DMS153 (cell line): Measurements from ENCODE around the gene ABCC11.

Experiments used
- DNase-seq: peaks from one replicate; lab custom pipeline; 2025; lab: John Stamatoyannopoulos, UW

ABCC11 gene

DNA sequence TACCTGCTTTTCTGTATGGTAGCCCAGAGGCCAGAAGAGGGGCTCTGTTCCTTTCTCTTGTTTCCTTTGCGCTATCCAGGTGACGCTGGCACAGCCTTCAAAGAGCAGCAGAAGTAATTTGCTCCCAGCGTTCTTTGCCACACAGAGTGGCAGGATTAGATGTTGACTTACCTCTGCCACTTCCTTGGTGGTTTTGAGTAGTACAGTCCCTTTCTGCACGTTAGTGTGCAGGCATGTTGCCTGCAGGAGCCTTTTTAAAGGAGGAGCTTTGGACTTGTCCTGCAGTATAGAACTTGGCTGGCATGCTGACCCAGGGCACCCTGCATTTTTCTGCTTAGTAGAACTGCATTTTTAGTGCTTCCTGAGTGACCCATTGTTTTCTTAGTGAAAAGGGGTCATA is at the start of gene ABCC11:
Gene ABCC11, minus strand, starts transcription at position 229 of the 400 bp plus-strand sequence. CDS start 15,618 bp downstream, outside the sequence.
- DNase-seq, result no peak

DNA sequence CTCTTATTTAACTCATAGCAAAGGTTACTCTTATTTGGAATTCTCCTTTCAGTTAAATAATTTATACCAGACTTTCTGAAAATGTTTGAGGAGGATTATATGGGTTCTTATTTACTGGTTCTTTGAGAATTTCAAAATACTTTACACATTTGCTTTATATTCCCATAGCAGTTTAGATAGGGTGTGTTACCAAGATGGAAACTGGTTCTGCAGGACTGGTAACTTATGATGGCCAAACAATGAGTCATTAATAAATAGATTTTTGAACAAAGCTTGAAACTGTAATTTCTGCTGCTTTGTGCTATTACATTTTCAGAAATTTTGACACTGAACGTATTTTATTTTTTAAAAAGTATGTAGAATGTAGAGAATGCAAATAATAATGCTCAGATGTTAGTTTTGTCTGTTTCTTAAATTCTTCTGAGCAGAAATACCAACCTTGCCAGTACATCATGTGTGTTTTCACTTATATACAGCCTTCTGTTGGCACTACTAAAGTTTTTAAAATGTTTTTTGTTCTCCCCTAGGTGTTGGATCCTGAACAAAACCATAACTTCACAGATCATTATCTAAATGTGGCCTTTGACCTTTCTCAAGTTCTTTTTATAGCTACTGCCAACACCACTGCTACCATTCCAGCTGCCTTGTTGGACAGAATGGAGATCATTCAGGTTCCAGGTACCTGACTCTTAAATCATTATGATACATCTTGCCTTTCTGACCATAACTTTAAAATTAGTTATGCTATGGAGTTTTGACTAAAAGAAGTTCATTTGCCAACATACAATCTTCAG is 48.3 kb upstream of the ABCC11 start:
- DNase-seq, result no peak

DNA sequence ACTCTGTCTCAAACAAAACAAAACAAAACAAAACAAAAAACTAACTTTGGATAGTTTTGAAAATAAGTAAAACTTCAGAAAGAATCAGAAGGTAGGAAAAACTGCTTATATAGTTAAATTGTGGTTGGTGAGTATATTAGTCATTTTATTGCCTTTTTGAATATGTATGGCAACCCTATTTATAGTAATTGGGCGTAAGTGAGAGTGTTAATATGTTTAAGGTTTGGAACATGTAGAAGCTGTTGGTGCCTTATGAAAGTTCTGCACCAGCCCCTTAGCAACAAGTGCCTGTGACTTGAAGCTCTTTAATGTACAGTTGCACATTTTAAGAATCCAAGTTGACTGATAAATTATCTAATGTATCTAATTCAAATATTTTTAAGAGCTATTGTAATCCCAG is 47.4 kb upstream of the ABCC11 start:
- DNase-seq, result no peak

DNA sequence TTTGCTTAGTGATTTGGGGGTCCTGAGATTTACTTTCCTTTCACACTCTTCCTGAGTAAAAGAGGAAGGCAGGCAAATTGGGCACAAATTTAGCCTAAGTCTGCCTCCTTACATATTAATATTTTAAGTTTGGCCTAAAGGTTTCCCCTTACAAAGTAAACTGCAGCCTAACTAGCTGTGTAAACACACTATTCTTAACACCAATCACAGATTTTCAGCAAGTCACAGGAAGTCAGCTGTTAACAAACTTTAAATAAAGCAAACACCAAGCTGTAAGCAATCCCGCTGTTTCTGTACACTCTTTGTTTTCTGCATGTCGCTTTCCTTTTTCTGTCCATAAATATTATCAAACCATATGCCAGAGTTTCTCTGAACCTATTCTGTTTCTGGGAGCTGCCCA is 45.1 kb upstream of the ABCC11 start:
- no peak for DNase-seq

DNA sequence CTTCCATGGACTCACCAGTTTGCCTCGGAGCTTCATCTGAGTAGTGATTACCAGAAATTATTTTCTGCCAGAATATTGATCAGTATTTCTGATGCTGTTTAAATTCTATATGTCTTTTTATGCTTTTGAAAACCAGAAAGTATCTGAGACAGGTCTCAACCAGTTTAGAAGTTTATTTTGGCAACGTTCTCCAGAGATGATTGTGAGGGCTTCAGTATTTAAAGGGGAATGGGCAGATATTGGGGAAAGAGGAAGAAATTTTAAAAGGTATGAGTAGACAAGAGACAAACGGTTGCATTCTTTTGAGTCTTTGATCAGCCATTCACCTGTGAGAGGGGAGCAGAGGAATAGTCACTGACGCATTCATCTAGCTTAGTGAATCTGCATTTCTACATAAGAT is 44.4 kb upstream of the ABCC11 start:
- DNase-seq, result no peak

DNA sequence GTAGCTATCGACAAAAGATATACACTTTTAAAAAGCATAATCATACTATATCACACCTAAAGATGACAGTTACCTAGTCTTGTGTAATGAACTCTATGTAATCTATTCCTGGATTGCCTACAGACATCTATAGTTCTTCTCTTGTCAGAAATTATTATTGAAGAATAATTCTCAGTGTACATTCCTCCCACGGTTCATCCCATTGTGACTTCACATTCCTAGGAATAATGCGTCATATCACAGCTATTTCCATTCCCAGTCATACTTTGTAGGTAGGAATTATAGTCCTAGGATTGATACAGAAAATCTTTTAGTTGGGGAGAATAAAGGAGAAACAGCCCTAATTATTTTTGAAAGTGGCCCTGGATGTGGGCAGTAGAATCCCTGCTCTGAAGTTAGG is 44.0 kb upstream of the ABCC11 start:
- DNase-seq, result no peak

DNA sequence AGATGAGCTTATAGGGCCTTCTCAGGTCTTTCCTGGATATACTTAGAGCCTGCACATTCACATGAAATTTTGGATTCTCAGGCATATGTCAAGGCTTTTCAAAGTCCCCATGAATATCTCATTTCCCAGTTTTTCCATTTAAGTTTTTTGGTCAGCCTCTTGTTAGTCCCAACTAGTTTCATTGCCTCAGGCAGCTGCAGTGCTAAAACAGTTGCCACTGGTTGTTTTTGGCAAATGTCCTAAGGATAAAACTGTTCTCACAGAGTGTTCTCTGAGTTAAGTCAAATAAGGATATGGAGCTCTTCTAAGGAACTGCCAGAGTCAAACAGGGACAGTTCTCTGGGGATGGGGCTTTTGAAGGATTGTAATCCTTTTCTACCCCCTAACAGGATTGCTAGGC is 39.9 kb upstream of the ABCC11 start:
- DNase-seq, result no peak

DNA sequence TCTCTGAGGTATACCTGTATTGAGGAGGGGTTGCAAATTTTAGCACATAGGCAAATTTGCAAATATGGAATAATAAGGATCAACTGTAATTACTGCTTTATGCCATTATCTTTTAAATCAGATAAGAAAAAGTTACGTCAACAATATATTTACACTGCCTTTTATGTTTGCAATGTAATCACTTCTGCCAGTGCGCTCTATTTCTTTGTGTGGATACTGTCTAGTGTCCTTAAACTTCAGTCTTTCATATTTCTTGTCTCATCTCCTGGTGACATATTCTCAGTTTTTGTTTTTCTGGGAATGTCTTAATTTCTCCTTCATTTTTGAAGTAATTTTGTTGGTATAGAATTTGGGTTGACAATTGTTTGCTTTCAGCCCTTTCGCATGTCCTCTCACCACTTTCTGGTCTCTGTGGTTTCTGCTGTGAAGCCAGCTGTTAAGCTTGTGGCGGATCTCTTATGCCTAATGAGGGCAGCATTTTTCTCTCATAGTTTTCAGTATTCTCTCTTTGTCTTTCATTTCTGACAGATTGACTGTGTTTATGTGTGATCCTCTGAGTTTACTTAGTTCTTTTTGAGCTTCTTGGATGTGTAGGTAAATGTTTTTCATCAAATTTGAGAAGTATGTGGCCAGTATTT is 37.6 kb upstream of the ABCC11 start:
- DNase-seq, result no peak

DNA sequence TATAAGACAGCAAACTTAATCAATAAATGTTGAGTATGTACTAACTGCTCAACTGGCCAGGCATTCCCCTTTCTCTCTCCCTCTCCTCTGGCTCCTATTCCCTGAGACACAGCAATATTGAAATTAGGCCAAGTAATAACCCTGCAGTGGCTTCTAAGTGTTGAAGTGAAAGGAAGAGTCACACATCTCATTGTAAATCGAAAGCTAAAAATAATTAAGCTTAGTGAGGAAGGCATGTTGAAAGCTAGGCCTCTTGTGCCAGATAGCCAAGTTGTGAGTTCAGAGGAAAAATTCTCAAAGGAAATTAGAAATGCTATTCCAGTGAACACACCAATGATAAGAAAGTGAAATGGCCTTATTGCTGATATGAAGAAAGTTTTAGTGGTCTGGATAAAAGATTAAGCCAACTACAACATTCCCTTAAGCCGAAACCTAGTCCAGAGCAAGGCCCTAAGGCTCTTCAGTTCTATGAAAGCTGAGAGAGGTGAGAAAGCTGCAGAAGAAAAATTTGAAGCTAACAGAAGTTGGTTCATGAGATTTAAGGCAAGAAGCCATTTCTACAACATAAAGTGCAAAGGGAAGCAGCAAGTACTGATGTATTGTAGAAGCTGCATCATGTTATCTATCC is 35.4 kb upstream of the ABCC11 start:
- no peak for DNase-seq

DNA sequence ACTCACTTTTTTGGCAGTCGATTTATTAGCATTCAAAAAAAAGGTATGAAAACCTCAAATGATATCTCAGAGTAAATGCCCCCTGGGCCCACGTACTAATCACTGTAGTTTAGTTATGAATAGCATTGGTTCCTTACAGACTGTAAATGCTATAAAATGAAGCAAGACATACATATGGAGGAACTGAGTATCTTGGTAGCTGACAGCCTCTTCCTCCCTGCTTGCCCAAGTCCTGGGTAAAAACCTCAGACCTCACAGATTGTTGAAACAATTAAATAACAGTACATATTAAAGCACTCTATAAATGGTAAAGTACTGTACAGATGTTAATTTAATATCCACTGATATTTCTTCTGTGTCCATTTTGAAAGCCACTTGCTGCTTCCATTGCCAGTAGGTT is 33.2 kb upstream of the ABCC11 start:
- DNase-seq, result no peak

DNA sequence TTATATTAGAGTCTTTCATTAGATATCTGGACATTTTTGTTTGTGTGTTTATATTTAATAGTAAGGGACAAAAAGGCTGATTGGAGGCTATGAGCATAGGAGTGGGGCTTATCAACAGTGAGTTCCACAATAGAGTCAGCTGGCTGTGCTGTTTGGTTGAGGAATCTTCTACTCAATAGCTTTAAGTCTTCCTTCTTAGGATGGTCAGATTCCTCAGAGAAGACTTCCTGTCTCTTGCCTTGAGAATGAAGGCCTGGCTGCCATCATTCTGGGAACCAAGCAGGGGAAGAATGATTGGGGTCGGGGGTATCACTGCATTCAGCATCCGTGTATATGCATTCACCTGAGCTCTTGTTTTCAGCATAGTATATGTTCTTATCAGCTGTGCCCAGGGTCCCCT is 31.9 kb upstream of the ABCC11 start:
- no peak for DNase-seq

DNA sequence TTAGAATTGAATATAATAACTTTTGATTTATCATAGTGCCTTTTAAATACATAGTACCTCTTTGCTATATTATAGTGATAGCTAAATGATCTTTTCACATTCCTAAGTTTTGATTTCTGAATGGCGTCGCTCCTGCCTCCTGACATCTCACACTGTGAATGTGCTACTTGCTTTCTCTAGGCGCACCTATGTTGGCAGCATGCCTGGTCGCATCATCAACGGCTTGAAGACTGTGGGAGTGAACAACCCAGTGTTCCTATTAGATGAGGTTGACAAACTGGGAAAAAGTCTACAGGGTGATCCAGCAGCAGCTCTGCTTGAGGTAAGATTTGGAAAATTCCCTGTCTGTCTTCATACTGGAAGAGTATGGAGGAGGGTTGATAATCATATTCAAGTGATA is 29.8 kb upstream of the ABCC11 start:
- no peak for DNase-seq

DNA sequence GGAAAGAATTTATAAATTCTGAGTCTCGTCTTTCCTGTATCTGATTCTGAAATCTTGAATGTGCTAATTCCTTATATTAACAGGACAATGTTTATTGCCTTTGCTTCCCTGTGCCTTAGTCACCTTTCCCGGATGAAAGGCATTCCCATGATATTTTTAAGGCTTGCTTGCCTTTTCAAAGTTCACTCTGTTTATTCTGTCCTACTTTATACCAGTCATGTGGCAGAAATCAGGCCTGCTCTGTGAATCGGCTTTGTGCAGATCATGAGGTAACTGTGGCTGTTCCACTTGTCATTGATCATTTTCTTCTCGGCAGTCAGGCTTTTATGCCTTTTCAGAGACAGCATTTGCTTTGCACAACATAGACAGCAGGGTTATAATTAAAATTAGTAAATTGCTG is 28.8 kb upstream of the ABCC11 start:
- DNase-seq, result no peak

DNA sequence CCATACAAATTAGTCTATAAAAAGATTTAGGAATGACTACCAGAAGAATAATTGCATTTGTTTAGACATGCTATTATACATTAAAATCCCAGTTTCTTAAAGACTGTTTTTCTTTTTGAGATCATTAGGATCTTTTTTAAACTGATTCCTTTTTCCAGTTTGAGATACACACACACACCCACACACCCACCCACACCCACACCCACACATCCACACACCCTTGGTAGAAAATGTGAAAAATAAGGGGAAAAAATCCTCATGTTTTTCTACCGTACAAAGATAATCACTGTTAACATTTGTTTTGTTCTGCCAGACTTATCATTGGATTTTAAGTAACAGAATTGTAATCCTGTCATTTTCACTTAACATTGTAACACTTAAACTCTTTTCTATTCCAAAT is 27.1 kb upstream of the ABCC11 start:
- no peak for DNase-seq

DNA sequence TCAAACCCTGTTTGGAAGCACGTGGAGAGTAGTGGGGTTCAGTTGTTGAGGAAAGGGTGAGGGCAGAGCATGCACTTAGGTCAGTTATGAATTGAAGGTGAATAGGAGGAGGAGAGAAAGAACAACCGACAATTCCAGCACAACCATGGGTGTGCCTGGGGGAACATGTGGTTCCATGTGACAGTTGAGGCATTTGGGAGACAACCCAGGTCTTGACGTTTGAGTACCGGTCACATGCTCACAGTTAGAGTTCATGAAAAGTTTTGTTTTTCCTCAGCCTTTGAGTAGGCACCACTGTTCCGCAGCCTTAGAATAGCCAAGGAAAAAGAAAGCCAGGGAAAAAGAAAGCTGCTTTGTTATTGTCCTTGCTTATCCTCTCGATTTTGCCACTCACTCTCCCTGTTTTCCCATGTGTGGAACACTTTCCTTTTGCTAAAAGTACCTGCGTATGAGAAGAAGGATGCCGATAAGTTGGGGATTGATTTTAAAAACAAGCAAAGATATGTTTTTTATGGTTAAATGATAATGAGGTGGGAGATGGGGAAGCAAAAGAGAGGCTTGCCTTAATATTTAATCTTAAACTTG is 25.6 kb upstream of the ABCC11 start:
- no peak for DNase-seq

DNA sequence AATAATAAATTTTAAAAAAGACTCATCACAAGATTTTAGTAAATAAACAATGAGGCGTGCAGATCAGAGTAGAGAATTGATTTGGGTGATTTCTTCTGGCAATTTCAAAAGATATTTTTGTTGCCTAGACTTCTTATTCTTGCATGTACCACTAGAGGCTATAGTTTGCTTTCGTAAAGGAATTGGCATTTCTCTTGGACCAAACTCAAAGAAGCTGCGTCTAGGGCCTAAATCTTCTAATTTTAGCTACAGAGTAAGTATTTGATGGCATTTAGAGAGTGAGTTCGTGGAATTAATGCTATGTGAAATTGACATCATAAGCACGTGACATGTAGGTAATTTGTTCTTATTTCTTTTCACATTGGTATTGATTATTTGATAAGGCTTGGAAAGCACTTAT is 24.4 kb upstream of the ABCC11 start:
- DNase-seq, result no peak

DNA sequence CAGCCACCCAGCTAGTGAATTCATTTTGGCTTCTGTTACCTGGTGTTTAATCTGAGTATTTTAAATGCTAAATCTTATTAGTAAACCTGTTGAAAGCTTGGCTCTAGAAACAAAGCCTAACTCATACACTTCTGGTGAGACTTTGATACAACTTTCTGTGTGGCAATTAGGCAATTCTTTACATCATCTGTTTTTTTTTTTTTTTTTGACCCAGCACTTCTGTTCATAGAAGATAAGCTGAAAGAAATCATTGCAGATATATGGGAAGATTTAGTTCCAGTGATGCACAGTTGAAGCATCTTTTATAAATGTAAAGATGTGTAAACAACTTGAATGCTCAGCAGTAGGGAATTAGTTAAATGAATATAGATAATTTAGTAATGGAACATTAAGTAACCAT is 21.7 kb upstream of the ABCC11 start:
- DNase-seq, result no peak

DNA sequence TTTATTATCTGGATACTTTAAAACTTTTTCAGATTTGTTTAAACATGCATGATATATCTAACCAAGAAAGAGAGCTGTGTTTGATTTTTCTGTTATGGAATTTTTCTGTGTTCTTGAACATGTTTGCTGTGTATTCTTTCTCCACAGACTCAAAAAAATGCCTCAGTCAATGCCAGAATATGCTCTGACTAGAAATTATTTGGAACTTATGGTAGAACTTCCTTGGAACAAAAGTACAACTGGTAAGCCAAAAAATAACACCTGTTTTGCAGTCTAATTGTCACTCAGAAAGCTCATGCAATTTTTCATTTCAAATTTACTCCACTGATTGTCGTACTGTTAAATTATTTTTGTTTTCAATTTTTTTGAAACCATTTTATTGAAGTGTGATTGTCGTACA is 15.3 kb upstream of the ABCC11 start:
- DNase-seq, result no peak

DNA sequence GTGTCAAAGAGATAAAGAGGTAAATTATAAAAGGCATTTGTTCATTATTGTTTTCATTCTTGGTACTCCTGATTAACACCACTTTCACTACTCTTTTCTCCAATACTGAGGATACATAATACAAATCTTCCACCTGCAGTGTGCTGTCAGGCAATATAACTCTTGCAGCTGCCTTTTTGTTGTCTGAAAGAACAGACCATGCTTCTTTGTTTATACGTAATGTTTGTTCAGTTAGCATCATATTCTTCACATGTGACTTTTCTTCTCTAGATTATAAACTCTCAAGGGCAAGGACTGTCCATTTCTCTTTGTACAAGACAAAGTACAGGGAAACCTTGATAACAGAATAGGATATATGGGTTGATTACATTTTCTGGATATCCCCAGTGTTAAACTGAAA is 14.2 kb upstream of the ABCC11 start:
- no peak for DNase-seq

DNA sequence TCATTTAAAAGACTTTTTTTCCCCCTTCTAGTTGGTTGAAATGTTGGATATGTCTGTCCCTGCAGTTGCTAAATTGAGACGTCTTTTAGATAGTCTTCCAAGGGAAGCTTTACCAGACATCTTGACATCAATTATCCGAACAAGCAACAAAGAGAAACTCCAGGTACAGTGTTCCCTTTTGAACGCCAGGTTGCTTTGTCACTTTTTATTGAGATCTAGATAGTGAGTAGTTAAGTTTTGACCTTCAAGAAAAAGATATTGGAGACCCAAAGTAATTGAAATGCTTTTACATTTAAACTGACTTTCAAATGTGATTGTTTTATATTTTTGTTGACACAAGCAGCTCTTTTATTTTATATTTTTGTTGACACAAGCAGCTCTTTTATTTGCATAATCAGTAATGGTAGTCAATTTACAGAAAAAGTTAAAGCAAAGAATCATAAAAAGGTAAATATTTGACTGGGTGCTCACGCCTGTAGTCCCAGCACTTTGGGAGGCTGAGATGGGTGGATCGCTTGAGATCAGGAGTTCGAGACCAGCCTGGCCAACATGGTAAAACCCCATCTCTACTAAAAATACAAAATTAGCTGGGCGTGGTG is 9.3 kb upstream of the ABCC11 start:
- no peak for DNase-seq

DNA sequence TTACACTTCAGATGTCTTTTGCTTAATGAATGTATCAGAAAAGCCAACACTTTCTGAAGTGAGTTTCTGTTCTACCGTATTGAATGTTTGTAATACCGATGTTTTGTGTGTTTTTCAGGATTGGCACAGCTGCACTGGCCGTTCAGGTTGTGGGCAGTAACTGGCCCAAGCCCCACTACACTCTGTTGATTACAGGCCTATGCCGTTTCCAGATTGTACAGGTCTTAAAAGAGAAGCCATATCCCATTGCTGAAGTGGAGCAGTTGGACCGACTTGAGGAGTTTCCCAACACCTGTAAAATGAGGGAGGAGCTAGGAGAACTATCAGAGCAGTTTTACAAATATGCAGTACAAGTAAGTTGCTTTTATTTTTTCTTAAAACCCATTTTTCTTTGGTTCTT is 4.7 kb upstream of the ABCC11 start:
- DNase-seq, result no peak

DNA sequence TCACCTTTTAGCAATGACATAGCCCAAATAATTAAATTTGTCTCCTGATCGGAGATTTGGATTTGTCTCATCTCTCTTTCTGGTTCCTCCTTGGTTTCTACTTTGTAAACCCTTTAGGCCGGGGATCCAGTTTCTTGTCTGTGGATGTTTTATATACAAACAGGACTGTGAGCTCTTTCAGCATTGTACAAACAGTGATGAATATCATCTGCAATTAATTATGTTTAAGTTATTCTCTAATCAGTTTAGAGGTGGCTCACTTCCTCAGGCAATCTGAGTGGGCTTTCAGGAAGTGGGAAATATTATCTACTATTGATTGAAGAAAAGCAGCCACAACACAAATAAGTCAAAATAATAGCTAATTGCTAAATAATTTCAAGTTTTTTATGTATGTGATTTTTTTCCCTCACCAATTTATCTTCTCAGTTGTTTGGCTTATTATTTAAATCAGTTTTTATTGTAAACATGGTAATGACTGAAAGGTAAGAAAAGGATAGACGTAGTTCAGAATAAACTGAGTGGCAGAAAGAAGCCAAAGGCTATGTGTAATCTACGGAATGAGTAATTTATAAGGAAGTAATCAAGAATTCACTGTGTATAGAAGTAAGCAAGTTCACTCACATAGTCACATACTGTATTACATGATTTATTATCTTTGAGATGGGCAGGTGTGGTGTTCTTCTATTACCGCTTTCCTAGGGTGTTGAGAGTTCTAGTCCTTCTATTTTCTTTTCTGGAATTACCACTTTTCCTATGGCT is 3.4 kb upstream of the ABCC11 start:
- DNase-seq, result no peak
